DMS153 (cell line): ENCODE data around the gene MRNIP.

Experiments
- DNase-seq: peaks from one replicate; lab custom pipeline; 2025; lab: John Stamatoyannopoulos, UW

The MRNIP gene

DNA sequence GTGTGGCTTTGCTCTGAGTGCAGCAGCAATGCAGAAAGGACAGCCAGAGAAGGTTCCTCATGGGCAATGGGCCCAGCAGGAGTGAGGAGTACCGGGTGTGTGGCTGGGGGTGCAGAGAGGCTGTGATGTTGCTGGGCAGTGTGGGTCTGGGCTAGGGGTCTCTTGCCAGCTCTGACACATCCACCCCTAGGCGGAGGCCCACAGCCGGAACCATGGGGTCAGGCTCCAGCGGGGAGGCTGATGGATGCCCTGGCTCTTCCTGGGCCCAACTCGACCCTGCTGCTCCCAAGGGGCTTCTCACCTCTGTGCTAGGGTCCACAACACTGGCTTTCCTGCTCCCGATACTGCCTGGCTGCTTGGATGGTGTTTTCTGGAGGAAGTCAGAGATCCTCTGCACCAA is 29.2 kb upstream of the MRNIP start:
- no peak for DNase-seq

DNA sequence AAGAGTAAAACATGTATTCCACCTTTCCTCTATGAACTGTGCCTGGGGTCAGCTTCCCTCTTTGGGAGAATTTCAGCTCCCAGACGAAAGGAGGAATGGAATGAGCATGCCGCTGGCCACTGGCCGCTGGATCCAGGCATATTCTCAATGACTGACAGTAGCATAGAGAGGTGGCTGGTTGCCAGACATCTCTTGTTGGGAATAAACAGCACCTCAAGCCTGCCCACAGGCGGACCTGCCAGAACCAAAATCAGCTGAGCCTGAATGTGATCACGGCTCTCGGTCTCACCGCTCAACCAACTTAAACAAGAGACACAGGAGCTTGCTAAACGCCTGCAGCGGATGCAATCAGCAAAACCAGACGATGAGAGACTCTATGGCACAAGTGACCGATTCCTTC is 28.5 kb upstream of the MRNIP start:
- no peak for DNase-seq

DNA sequence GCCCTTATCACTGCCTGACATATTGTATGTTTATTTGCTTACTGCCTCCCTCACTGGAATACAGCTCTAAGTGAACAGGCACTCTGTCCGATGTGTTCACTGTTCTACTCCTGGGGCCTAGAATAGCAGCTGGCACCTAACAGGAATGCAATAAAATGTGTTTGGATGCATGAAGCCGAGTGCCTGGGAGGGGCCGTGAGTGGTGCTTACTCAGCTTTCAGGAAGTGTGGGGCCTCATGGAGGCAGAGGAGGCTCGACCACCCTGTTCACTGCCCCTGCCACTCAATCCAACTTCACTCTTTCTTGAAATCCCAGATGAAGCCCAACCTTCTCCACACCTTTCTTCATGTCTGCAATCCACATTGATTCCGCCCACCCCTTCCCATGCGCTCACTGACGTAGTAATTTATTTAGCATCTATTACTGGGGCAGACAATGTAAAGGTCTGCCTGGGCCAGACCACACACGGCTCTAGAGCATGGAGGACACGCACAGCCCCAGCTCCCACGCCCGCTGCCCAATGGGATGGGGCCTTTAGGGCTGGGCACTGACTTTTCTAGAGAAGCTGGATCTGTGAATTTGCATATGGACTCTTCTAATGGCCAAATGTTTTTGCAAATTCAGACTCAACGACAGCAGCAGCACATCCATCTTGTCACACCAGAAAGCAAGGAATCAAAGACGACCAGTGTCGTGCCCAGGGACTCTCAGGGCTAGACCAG is 27.7 kb upstream of the MRNIP start:
- DNase-seq, result no peak

DNA sequence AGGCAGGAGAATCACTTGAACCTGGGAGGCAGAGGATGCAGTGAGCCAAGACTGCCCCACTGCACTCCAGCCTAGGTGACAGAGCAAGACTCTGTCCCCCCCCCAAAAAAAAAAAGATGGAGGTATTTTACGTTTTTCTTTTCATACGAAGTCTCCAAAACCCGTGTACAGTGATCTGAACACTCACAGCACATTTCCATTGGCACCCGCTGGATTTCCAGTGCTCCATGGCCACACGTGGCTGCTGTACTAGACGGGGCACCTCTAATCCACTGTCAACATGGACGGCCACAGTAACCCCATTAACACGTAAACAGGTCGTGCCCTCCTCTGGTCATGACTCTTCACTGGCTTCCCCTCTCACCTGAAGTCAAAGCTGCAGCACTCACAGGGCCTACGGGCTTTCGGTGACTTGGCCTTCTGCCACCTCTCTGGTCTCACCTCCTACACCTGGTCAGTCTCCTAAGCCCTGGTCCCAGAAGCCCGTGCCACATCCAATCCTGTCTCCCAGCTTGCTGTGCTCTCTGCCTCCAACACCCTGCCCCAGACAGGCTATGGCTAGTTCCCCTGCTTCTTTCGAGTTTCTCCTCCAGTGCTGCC is 27.0 kb upstream of the MRNIP start:
- DNase-seq, result no peak

DNA sequence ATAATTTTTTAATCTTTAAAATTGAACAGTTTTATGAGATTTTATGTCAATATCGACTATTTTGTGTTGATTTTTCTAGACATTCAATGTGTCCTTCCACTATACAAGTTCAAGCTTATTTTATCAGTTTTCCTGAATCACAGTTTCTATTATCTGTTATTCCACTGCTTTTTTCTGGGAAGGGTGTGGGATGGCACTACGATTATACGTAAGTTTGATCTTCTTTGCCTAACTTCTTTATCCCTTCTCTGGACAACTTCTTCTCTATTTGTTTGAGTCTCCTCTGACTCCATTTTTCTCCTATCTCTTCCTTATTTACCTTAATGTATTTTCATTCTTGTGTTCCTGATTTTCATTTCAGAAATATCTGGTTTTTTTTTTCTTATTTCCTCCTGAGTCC is 24.5 kb upstream of the MRNIP start:
- DNase-seq, result no peak

DNA sequence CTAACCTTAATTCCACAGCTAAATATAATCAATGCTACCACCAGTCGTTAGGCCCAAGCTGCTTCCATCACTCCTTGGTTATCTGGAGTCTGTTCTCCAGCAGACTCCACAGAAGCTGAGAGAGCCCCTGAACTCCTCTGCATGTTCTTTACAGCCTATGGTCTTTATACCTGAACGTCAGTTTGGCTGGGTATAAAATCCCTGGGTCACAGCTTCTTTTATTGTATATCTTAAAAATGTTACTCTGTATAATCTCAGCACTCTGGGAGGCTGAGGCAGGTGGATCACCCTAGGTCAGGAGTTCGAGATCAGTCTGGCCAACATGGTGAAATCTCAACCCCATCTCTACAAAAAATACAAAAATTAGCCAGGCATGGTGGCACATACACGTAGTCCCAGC is 23.7 kb upstream of the MRNIP start:
- no peak for DNase-seq

DNA sequence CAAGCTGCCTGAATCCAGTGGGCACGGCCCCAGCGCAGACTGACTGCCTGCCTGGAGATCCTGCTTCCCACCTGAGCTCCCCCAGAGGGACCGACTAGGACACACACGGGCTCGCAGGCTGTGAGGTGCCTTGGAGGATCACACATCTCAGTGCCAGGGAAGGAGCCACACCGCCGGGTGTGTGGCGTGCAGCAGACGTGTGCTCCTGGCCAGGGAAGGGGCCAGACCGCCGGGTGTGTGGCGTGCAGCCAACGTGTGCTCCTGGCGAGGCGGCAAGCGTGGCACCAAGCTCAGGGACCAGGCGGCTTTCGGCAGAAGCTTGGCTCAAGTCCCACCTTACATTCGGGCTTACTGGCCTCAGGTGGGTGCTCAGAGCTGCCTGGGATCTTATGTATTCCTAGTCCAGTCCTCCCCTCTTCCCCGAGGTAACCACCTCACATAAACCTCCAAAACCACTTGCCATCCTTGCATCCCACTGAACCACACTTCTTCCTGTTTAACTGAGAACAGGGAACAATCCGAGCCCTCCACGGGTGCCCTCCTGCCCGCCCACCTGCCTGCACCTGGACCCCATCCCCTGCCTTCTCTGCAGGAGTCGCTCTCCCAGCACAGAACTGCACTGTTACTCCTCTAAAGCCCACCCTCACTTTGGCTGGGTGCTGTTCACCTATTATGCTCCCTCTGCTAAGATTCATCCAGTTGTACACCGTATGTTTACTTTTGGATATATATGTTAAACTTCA is 22.4 kb upstream of the MRNIP start:
- DNase-seq, result no peak

DNA sequence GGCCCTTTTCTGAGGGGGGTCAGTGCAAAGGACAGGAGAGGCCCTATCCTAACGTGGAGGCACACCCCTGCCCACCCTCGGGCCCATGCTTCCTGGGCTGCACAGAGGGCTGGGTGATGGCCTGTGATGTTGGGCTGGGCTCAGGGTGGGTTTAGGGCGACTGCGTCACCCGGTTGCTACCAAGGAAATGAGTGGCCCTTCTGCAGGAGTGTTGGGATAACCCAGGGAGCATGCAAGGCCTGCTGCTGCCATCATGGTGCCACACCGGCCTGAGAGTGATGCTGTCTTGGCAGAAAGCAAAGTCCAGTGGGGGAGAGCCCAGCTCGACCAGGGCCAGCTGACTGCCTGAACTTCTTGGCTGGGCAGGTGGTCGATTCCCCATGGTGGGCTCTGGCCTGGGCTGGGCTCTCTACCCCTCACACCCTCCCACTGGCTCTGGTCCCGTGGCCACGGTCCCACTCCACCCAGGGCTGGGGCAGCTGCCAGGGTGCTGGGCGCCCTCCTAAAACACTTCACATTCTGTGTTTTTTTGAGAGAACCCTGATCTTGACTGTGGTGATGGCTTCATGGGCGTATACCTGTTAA is 21.5 kb upstream of the MRNIP start:
- no peak for DNase-seq

DNA sequence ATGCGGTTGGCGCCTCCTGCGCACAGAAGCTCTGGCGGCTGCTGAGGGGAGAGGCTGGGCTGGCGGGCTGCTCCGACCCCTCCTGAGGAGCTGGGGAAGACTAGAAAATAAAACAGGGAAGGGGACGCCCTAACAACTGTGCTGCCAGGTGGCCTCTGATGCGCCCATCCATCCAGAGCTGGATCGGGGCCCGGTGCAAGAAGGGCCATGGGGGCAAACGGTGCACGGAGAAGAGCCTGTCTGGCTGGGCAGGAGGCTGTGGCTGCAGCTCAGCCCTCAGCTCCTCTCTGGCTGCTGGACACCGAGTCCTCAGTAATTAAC is 21.0 kb upstream of the MRNIP start:
- DNase-seq, result no peak

DNA sequence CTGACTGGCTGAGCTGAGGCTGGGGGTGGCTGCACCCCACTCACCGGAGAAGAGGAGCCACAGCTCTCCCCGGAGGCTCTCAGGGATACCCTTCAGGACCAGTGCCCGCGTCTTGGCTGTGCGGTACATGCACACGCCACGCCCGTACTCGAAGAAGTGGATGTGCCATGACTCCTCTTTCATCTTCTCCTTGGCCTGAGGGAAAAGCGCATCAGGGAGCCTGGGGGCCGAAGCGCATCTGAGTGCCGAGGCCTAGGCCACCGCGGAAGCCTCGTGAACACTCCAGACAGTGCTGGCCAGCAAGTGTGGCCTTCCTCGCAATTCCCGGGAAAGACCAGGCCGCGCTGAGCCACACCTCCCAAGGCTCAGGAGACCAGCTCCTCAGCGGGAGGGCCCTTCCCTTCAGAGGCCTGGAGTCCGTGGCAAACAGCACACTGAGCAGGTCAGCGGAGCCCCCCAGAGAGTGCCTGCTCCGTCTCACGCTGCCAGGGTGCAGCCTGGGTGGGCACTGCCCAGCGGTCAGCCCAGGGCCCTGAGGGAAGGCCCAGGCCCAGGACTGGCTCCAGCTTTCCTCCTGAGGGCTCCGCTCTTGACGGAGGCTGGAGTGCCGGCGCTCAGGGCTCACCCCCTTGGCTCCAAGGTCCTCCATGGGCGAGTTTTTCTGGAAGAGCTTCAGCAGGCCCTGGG is 20.5 kb upstream of the MRNIP start:
- no peak for DNase-seq

DNA sequence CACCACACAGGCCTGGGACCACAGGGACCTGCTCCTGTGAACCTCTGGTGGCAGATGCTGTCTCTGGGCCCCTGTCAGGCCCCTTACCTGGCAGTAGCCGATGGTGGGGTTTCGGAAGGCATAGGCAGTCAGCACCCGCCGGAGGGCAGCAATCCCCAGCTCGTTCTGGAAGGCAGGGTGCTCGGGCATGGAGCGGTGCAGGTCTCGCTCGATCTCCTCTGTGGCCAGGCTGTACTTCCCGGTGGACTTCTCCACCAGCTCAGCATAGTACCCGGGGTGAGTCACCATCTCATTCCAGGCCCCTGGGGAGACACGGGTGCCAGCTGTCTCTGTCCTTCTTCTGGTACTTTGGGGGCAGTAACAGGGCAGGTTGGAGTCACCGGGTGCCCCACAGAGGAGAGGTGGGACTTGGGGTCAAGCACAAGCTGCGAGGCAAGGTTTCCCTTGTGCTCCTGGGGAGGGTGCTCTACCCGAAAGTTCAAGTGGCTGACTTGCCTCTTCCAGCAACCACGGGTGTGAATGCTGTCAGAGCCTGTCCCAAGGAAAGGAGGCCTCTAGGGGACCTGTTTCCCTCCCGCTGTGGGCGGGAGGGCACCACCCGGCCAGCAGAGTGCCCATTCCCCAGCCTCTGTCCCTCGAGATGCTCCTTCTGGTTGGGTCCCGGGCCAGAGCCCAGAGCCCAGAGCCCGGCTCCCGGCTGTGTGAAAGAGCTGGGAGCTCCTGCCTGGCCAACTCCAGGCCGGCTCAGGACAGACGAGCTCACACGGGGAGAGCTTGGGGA is 19.8 kb upstream of the MRNIP start:
- no peak for DNase-seq

DNA sequence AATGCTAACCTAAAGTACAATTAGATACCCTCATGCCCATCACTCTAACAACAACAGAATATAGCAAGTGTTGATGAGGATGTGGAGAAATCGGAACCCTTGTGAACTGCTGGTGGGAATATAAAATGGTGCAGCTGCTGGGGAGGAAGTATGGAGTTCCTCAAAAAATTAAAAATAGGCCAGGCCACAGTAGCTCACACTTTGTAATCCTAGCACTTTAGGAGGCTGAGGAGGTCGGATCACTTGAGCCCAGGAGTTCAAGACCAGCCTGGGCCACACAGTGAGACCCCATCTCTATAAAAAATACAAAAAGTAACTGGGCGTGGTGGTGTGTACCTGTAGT is 18.0 kb upstream of the MRNIP start:
- DNase-seq, result no peak

DNA sequence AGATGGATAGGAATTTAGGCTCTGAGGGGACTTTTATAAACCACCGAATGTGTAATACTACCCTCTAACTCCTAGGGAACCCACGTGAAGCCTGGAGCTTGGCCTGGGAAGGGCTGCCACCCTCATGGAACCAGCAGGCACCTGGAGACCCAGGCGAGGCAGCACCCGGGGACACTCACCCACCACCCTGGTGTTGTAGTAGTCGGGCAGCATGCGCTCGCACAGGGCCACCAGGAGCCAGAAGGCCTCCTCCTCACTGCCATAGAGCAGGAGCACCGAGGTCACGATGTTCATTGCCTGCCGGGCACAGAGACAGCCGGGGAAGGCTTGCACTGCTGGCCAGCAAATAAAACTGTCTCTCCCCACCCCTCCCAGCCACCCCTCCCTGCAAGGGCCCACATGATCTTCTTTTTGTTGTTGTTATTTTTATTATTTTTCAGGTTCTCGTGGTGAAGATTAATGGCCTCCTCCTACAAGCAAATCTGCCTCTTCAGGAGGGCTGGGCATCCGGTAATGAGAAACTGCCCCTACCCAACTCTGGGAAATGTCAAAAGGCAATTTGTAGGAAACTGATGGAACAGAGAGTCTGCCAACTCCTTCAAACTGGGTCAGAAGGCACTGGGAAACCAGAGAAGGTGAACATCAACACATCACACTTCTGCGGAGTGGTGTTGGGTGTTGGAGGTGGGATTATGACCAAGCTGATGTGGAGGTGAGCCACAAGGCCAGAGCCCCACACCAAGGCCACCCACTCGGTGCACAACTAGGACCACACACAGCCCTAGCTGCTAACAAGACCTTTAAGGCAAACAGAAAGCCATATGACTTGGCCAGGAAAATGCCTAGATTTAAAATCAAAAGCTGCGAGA is 17.4 kb upstream of the MRNIP start:
- DNase-seq, result no peak

DNA sequence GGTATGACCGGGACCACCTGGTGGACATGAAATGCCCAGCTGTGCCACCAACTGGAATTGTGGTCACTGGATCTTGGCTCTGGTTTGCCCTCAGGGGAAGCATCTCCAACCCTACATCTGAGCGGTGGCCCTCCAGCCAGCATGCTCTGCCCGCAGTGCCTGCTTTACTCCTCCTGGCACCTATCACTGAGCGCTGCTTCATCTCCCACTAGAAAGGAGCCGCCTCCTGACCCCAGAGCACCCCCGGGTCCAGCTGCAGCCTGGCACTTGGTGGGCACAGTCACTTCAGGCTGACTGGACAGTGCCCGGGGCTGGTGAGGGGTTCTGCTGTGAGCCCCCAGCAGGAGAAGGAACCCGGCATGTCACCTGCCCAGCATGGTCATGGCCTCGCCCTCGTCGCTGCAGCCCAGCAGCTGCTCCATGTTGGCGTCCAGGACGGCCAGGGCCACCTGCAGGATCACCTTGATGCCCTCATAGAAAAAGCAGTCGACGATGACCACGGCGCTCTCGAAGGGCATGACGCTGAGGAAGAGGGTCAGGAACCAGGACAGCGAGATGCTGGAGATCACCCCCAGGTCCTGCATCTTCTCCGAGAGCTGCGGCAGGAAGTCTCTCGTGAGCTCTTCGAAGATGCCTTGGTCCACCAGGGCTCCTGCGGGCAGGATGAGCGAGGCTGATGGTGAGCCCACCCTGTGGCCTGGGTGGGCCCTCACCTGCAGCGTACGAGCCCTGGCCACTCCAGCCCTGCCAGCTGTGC is 16.1 kb upstream of the MRNIP start:
- no peak for DNase-seq

DNA sequence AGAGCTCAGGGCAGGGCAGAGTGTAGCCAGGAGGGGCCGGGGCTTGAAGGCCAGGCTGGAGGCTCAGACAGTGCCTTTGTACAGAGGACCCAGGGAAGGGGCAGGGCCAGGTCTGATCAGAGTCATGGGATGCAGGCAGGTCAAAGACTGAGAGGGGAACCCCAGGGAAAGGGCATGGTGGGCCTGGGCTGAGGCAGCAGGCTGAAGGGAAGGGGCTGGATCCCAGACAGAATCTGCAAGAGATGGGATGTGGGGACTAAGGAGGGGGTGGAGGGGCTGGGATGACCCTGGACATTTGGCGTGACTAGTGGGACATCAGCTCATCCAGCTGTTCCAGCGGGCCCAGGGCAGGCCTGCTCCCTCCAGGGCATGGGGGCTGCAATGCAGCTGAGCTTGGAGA is 15.5 kb upstream of the MRNIP start:
- no peak for DNase-seq

DNA sequence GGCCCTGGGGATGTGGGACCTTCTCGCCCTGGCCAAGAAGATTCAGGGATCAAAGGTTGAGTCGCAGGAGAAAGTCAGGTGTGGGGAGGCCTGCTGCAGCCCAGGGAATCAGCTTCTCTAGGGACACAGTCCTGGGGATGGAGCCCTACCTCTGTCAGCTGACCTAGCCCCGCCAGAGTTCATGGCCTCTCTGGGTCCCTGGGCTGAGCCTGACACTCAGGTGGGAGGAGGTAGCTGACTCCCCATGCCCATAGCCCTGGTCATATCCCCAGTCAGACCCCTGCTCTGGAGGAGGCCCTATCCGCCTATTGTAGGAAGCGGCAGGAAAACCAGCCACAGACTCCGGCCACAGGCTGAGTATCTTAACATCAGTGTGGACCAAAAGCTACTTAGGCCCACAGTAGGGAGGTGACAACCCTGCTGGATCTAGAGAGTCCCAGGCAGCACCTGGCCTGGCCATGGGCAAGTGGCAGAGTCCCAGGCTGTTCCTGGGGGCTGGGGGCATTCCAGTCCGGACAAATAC is 15.0 kb upstream of the MRNIP start:
- no peak for DNase-seq

DNA sequence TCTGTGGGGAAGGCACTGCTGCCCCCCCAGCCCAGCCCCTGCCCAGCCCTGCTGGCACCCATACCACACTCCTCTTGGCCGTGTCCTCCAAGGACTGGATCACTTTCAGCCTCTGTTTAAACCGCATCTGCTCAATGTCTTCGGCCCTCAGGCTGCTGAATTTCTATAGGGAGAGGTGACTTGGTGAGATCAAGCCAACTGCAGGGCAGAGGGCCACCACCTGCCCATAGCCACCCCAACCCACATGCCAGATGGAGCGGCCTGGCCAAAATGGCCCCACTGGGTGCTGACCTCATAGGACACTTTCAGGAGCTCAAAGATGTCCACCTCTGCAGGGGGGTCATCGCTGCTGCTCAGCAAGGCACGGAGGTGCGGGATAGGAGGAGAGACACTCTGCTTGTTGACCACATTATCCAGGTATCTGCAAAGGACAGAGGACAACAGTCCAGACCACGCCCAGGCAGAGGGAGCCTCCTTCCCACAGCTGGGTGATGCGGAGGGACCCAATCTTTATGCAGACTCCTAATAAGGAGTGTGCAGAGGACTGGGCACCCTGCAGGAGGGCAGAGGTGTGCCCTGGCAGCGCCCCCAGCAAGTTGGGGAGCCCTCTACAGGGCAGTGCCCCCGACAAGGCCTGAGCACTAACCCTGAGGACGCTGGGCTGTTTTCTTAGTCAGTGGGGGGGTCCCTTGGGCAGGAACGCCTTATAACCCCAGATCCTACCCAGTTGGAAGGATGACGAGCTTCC is 14.4 kb upstream of the MRNIP start:
- no peak for DNase-seq

DNA sequence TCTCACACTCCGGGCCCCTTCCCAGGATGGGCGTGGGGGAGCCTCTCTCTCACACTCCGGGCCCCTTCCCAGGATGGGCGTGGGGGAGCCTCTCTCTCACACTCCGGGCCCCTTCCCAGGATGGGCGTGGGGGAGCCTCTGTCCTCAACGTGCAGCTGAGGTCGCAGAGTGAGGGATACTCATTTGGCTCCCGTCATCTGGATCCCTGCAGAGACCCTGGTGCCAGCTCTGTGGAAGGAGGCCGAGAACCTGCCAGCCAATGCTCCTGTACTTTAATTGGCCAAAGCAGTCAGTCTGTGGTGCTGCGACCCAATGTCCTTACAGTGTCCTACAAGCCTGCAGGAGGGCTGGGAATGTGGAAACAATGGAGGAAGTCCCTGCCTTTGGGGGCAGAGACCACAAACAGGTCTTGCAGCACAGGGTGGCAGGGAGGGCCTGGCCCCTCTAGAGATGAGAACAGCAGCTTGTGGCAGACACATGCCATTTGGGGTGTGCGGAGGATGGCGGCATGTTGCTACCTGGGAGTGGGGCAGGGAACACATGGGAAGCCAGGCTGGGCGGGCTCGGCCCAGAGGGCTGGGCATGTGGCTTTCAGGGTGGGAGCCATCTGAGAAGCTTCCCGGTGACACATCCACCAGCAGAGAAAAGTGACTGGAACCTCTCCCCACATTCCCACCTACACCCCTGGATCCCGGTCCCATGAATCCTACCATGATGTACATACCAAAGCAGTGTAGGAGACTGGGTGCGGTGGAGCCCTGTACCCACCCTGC is 13.6 kb upstream of the MRNIP start:
- no peak for DNase-seq
